GM12873 (cell line): ENCODE measurements around the gene CALHM4.

Experiments used
- TF ChIP-seq, protein P1 (sequence below): IDR thresholded peaks from 2 replicates; pipeline ENCODE4 v1.5.1; 2012; ENCODE audit warnings: low read depth, mild to moderate bottlenecking, moderate library complexity, low read length, control low read depth; ENCODE audit not compliant: insufficient read depth; ENCODE audit errors: missing control alignments

Gene CALHM4

GRCh38 chr6:116543149-116543548, 10.4 kb upstream of the CALHM4 start:
- TF ChIP-seq, protein P1, sequence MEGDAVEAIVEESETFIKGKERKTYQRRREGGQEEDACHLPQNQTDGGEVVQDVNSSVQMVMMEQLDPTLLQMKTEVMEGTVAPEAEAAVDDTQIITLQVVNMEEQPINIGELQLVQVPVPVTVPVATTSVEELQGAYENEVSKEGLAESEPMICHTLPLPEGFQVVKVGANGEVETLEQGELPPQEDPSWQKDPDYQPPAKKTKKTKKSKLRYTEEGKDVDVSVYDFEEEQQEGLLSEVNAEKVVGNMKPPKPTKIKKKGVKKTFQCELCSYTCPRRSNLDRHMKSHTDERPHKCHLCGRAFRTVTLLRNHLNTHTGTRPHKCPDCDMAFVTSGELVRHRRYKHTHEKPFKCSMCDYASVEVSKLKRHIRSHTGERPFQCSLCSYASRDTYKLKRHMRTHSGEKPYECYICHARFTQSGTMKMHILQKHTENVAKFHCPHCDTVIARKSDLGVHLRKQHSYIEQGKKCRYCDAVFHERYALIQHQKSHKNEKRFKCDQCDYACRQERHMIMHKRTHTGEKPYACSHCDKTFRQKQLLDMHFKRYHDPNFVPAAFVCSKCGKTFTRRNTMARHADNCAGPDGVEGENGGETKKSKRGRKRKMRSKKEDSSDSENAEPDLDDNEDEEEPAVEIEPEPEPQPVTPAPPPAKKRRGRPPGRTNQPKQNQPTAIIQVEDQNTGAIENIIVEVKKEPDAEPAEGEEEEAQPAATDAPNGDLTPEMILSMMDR: no peak

- TF ChIP-seq, protein P1: no peak
Measured at GRCh38 chr6:116545651-116546050, 7.9 kb upstream of the CALHM4 start, which contains the start of gene TRAPPC3L. TRAPPC3L (minus strand) TSS chr6:116545684; CDS start chr6:116545514, 170 bp downstream.

DNA sequence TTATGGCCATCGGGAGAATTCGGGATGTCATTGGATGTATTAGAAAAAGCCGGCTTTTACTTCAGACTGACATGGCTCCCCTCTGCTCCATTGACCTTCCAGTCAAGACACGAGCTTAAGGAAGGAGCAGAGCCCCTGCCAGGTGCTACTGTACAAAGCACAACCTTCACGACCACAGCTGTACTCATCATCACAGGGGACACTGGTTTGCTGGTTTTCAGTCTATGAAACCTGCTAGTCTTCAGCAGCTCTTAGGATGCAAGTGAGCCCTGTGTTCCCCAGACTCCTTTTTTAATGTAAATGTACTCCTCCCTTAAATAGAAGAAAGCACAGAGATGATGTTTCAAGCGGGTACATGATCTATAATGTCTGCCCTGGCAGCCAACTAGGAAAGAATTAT, 6.2 kb upstream of the CALHM4 start:
- TF ChIP-seq, protein P1: no peak

- TF ChIP-seq, protein P1: no peak
Measured at GRCh38 chr6:116550796-116551195, 2.8 kb upstream of the CALHM4 start.

GRCh38 chr6:116556065-116556464, 2.5 kb downstream of the CALHM4 start:
- TF ChIP-seq, protein P1: no peak

GRCh38 chr6:116556814-116557415, 3.4 kb downstream of the CALHM4 start:
- TF ChIP-seq, protein P1: no peak

- TF ChIP-seq, protein P1: no peak
Measured at GRCh38 chr6:116557893-116558292, 4.3 kb downstream of the CALHM4 start.

GRCh38 chr6:116560130-116560529, 6.6 kb downstream of the CALHM4 start:
- TF ChIP-seq, protein P1: no peak
